Measurements from ENCODE around the gene SLC12A6. TPM values are rescaled to one million over a fixed set of nuclear protein-coding genes. Genes with fewer than 3 reads are reported as not detected.

The SLC12A6 gene
- total RNA-seq, 1 experiment from 2014 or later: 19.5 TPM

- intact Hi-C loops (cut with micrococcal nuclease; ENCODE audit: unreplicated experiment) (no loop called here), in situ Hi-C loops (cut with HindIII; ENCODE audit: low pct_unique_long_range_greater_than_20kb, low sequenced_read_pairs) (no loop called here)
- no peak overlapping the region for H3K27ac ChIP-seq (ENCODE audit: low read length)
- no TSS peak for BruUV-seq (replicated peaks)
- TF ChIP-seq, protein P1, sequence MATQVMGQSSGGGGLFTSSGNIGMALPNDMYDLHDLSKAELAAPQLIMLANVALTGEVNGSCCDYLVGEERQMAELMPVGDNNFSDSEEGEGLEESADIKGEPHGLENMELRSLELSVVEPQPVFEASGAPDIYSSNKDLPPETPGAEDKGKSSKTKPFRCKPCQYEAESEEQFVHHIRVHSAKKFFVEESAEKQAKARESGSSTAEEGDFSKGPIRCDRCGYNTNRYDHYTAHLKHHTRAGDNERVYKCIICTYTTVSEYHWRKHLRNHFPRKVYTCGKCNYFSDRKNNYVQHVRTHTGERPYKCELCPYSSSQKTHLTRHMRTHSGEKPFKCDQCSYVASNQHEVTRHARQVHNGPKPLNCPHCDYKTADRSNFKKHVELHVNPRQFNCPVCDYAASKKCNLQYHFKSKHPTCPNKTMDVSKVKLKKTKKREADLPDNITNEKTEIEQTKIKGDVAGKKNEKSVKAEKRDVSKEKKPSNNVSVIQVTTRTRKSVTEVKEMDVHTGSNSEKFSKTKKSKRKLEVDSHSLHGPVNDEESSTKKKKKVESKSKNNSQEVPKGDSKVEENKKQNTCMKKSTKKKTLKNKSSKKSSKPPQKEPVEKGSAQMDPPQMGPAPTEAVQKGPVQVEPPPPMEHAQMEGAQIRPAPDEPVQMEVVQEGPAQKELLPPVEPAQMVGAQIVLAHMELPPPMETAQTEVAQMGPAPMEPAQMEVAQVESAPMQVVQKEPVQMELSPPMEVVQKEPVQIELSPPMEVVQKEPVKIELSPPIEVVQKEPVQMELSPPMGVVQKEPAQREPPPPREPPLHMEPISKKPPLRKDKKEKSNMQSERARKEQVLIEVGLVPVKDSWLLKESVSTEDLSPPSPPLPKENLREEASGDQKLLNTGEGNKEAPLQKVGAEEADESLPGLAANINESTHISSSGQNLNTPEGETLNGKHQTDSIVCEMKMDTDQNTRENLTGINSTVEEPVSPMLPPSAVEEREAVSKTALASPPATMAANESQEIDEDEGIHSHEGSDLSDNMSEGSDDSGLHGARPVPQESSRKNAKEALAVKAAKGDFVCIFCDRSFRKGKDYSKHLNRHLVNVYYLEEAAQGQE (IDR thresholded peaks at IDR 0.05; ENCODE audit: insufficient read depth in 1 of 2, low read depth in 2 of 2, low read length in 1 of 2): no peak
- TF ChIP-seq, protein P2, sequence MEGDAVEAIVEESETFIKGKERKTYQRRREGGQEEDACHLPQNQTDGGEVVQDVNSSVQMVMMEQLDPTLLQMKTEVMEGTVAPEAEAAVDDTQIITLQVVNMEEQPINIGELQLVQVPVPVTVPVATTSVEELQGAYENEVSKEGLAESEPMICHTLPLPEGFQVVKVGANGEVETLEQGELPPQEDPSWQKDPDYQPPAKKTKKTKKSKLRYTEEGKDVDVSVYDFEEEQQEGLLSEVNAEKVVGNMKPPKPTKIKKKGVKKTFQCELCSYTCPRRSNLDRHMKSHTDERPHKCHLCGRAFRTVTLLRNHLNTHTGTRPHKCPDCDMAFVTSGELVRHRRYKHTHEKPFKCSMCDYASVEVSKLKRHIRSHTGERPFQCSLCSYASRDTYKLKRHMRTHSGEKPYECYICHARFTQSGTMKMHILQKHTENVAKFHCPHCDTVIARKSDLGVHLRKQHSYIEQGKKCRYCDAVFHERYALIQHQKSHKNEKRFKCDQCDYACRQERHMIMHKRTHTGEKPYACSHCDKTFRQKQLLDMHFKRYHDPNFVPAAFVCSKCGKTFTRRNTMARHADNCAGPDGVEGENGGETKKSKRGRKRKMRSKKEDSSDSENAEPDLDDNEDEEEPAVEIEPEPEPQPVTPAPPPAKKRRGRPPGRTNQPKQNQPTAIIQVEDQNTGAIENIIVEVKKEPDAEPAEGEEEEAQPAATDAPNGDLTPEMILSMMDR (IDR thresholded peaks at IDR 0.05): no peak
- TF ChIP-seq POLR2AphosphoS5 (IDR thresholded peaks at IDR 0.05; ENCODE audit: low read depth, low read length): no peak
- TF ChIP-seq TCF7L2 (IDR thresholded peaks at IDR 0.05; ENCODE audit: low read depth, low read length): no peak
- TF ChIP-seq SIN3A (IDR thresholded peaks at IDR 0.05; ENCODE audit: borderline replicate concordance, insufficient read depth, low read depth, low read length): no peak
- H3K4me1 ChIP-seq (ENCODE audit: control insufficient read depth, insufficient read depth, low read length): no peaks in the 10 kb centered on the region
- DNase-seq (ENCODE audit: low read depth, low spot score) (no peak), ATAC-seq (no peak)
- no peak overlapping the region for H3K4me3 ChIP-seq (ENCODE audit: low read depth in 2 of 2, low read length in 2 of 2)
- ChIA-PET CTCF (no interaction called here), POLR2A (no interaction called here)
- no peaks in the 10 kb centered on the region for H3K27me3 ChIP-seq (ENCODE audit: control insufficient read depth, insufficient read depth, low read length)
- no peaks in the 10 kb centered on the region for H3K36me3 ChIP-seq (ENCODE audit: control insufficient read depth, insufficient read depth, low read length)
- H3K9me3 ChIP-seq (ENCODE audit: control insufficient read depth, insufficient read depth, low read depth, low read length): no peaks in the 10 kb centered on the region
Measured at GRCh38 chr15:34279368-34279767, 58.2 kb downstream of the SLC12A6 start.

GRCh38 chr15:34275721-34276120 lies 61.9 kb downstream of the SLC12A6 start:
- Histone ChIP-seq H3K4me3 (ENCODE audit: low read depth in 2 of 2, low read length in 2 of 2) (no peak overlapping the region), H3K4me1 (ENCODE audit: control insufficient read depth, insufficient read depth, low read length) (no peaks in the 10 kb centered on the region), H3K36me3 (ENCODE audit: control insufficient read depth, insufficient read depth, low read length) (no peaks in the 10 kb centered on the region), H3K9me3 (ENCODE audit: control insufficient read depth, insufficient read depth, low read depth, low read length) (no peaks in the 10 kb centered on the region), H3K27me3 (ENCODE audit: control insufficient read depth, insufficient read depth, low read length) (no peaks in the 10 kb centered on the region), H3K27ac (ENCODE audit: low read length) (no peak overlapping the region)
- ATAC-seq: no peak
- no peak for DNase-seq (ENCODE audit: low read depth, low spot score)
- BruUV-seq (replicated peaks): no TSS peak
- in situ Hi-C loops (cut with HindIII; ENCODE audit: low pct_unique_long_range_greater_than_20kb, low sequenced_read_pairs): no loop called here
- TF ChIP-seq POLR2AphosphoS5 (IDR thresholded peaks at IDR 0.05; ENCODE audit: low read depth, low read length): no peak
- TF ChIP-seq, protein P1 (IDR thresholded peaks at IDR 0.05; ENCODE audit: insufficient read depth in 1 of 2, low read depth in 2 of 2, low read length in 1 of 2): no peak
- TF ChIP-seq SIN3A (IDR thresholded peaks at IDR 0.05; ENCODE audit: borderline replicate concordance, insufficient read depth, low read depth, low read length): no peak
- TF ChIP-seq, protein P2 (IDR thresholded peaks at IDR 0.05): no peak
- TF ChIP-seq TCF7L2 (IDR thresholded peaks at IDR 0.05; ENCODE audit: low read depth, low read length): no peak
- intact Hi-C loops (cut with micrococcal nuclease; ENCODE audit: unreplicated experiment): no loop called here
- ChIA-PET POLR2A (interaction anchor here (0.5 to 0.6 kb wide), 2 partner anchors 38 to 54 kb away, joined by 4 to 17 read pairs; no protein-coding TSS in a partner anchor), CTCF (no interaction called here)

All from Panc1 (cell line).